B cell (primary cell): ENCODE data around the gene SYMPK. TPM values are rescaled to one million over a fixed set of nuclear protein-coding genes. Genes with fewer than 3 reads are reported as not detected.

ENCODE experiments used
- ATAC-seq: fragments of 200-7000 bp; cut with Tn5 transposase; one replicate; pipeline ENCODE4 v1.10.0; 2021; ENCODE audit warnings: low read depth, mild to moderate bottlenecking, moderate number of reproducible peaks, moderate library complexity
- CTCF ChIA-PET: fragments of 350-600 bp; sonication (Branson Sonifier 250); formaldehyde crosslinking; loops from one replicate; lab custom pipeline; 2021; ENCODE audit warnings: antibody characterized with exemption, inconsistent platforms; lab: Charles Lee
- POLR2A ChIA-PET: fragments of 350-600 bp; sonication (Branson Sonifier 250); formaldehyde crosslinking; loops from one replicate; lab custom pipeline; 2021; ENCODE audit warnings: antibody characterized with exemption; lab: Charles Lee
- DNase-seq: peaks from one replicate; pipeline ENCODE4 v3.0.0; 2013
- H2AFZ ChIP-seq: 2 replicates; pipeline ENCODE4 v1.6.1; 2012; ENCODE audit warnings: mild to moderate bottlenecking, low read depth, low read length; ENCODE audit not compliant: insufficient read depth, poor library complexity, severe bottlenecking
- H3K27ac ChIP-seq, 2 donors: 1 replicate in 1 of 2; 2 replicates in 1 of 2; pipeline ENCODE4 v1.5.1; 2012 to 2013; ENCODE audit warnings: low read length in 2 of 2, mild to moderate bottlenecking in 2 of 2, moderate library complexity in 1 of 2
- H3K27me3 ChIP-seq, 4 experiments: fragments of 200-600 bp in 1 of 4; sonication (generic) in 1 of 4; replicated peaks in 1 of 4; 1 replicate in 2 of 4; 2 replicates in 2 of 4; pipeline versions ENCODE4 v1.6.1 to v1.7.0; 2013 to 2016; ENCODE audit warnings: low read length in 3 of 4, mild to moderate bottlenecking in 2 of 4, mixed read lengths in 1 of 4, moderate library complexity in 1 of 4; ENCODE audit not compliant: insufficient read depth in 4 of 4, control insufficient read depth in 3 of 4; ENCODE audit errors: control extremely low read depth in 1 of 4
- H3K36me3 ChIP-seq, 2 experiments: replicated peaks in 1 of 2; 1 replicate in 1 of 2; 2 replicates in 1 of 2; pipeline versions ENCODE4 v1.6.1 to v1.7.1; 2013; ENCODE audit warnings: low read length in 1 of 2; ENCODE audit not compliant: insufficient read depth in 2 of 2, control insufficient read depth in 1 of 2; ENCODE audit errors: control extremely low read depth in 1 of 2, extremely low read depth in 1 of 2
- H3K4me1 ChIP-seq, 2 donors: fragments of 200-600 bp in 1 of 2; sonication (generic) in 1 of 2; 1 replicate in 1 of 2; 2 replicates in 1 of 2; pipeline versions ENCODE4 v1.5.1 to v1.6.1; 2013 to 2017; ENCODE audit warnings: low read length in 2 of 2; ENCODE audit not compliant: control insufficient read depth in 2 of 2, insufficient read depth in 2 of 2
- H3K4me2 ChIP-seq: replicated peaks from 2 replicates; pipeline ENCODE3; 2012; ENCODE audit warnings: mild to moderate bottlenecking, low read depth, low read length; ENCODE audit not compliant: poor library complexity, severe bottlenecking
- H3K4me3 ChIP-seq, 5 experiments: fragments of 200-600 bp in 1 of 5; sonication (generic) in 1 of 5; 1 replicate in 3 of 5; 2 replicates in 2 of 5; pipeline versions ENCODE4 v1.5.1 to v1.7.0; 2011 to 2016; ENCODE audit warnings: low read length in 4 of 5, mild to moderate bottlenecking in 4 of 5, low read depth in 2 of 5, control low read depth in 1 of 5, moderate library complexity in 1 of 5; ENCODE audit not compliant: insufficient read depth in 1 of 5; ENCODE audit errors: control extremely low read depth in 1 of 5, extremely low read depth in 1 of 5
- H3K79me2 ChIP-seq: fragments of 200-600 bp; sonication (generic); one replicate; pipeline ENCODE4 v1.6.0; 2016; ENCODE audit warnings: low read length; ENCODE audit not compliant: control insufficient read depth, insufficient read depth
- H3K9ac ChIP-seq: fragments of 200-600 bp; sonication (generic); 2 replicates; pipeline ENCODE4 v1.6.1; 2017; ENCODE audit warnings: mild to moderate bottlenecking, low read length, moderate library complexity
- H3K9me3 ChIP-seq, 3 donors: one replicate each; pipeline versions ENCODE4 v1.6.1 to v1.7.1; 2013; ENCODE audit warnings: low read length in 2 of 3; ENCODE audit not compliant: control insufficient read depth in 2 of 3, insufficient read depth in 1 of 3; ENCODE audit errors: control extremely low read depth in 1 of 3
- H4K20me1 ChIP-seq: 2 replicates; pipeline ENCODE4 v1.6.0; 2012; ENCODE audit warnings: mild to moderate bottlenecking, low read length; ENCODE audit not compliant: insufficient read depth, control insufficient read depth, poor library complexity, severe bottlenecking
- H3K27ac Mint-ChIP-seq: one replicate; pipeline ENCODE4 v1.8.0; 2021; ENCODE audit warnings: mixed read lengths
- H3K27me3 Mint-ChIP-seq: one replicate; pipeline ENCODE4 v1.8.0; 2021; ENCODE audit warnings: mixed read lengths
- H3K4me1 Mint-ChIP-seq: one replicate; pipeline ENCODE4 v1.8.0; 2021; ENCODE audit warnings: mixed read lengths
- H3K4me3 Mint-ChIP-seq: one replicate; pipeline ENCODE4 v1.8.0; 2021; ENCODE audit warnings: mixed read lengths
- H3K9me3 Mint-ChIP-seq: one replicate; pipeline ENCODE4 v1.8.0; 2022; ENCODE audit warnings: mixed read lengths; ENCODE audit not compliant: insufficient read depth
- CTCF ChIP-seq: fragments of 200-600 bp; IDR thresholded peaks from one replicate; pipeline ENCODE4 v1.8.0; 2022; ENCODE audit warnings: antibody characterized with exemption, mild to moderate bottlenecking
- EZH2 ChIP-seq: IDR thresholded peaks from 2 replicates; pipeline ENCODE4 v1.6.1; 2012; ENCODE audit warnings: borderline replicate concordance, low read depth, mild to moderate bottlenecking, moderate library complexity, low read length; ENCODE audit not compliant: insufficient read depth, poor library complexity, severe bottlenecking
- WGBS: methylation state at CpG from one replicate; pipeline ENCODE4 v1.1.5; 2013; ENCODE audit warnings: missing lambda C conversion rate; ENCODE audit not compliant: insufficient coverage; 5-methylcytosine and 5-hydroxymethylcytosine counted together
- intact Hi-C: fragments of 100-400 bp; cut with micrococcal nuclease; formaldehyde crosslinking; loops from one replicate; pipeline ENCODE4 v1.10.0; 2022
- polyA plus RNA-seq: library from polyadenylated mRNA; depleted of rRNA; stranded (reverse); fragments of >200 nt; gene quantifications from 2 replicates; pipeline ENCODE4 v1.2.3, GENCODE V29; 2012
- total RNA-seq, 2 donors: library from RNA; stranded (reverse); fragments of 120-200 nt in 1 of 2; gene quantifications; 1 replicate in 1 of 2; 2 replicates in 1 of 2; pipeline versions ENCODE4 v1.2.3 to v1.2.4, GENCODE V29; 2013 to 2022

Gene SYMPK
- total and polyA plus RNA-seq, 2 donors (not counting 1 experiment from before 2014, with no cell fraction given): 119 to 138 TPM

GRCh38 chr19:45879055-45879454 is 16.1 kb upstream of the SYMPK start:
- H3K27ac Mint-ChIP-seq: no peak overlapping the region
- intact Hi-C loops: no loop called here
- H3K36me3 ChIP-seq: no peaks in the 10 kb centered on the region
- peaks cover 38% of the 10 kb centered on the region for H3K27me3 Mint-ChIP-seq
- no peak overlapping the region for H3K4me2 ChIP-seq
- DNase-seq (no peak), ATAC-seq (no peak)
- no peak overlapping the region for H3K4me3 ChIP-seq
- no peaks in the 10 kb centered on the region for H3K9me3 Mint-ChIP-seq
- H4K20me1 ChIP-seq: peaks cover 22% of the 10 kb centered on the region
- ChIA-PET CTCF (interaction anchor here (1.0 kb wide), 1 partner anchor 16 kb away, joined by 3 read pairs; the partner anchor contains the start of gene SYMPK), POLR2A (no interaction called here)
- TF ChIP-seq EZH2: no peak
- no peak for TF ChIP-seq CTCF
- H3K4me1 Mint-ChIP-seq: peaks cover 28% of the 10 kb centered on the region
- 48% methylated on average over 8 of the region's 8 CpGs for WGBS
- no peak overlapping the region for H3K27ac ChIP-seq
- no peak overlapping the region for H2AFZ ChIP-seq
- H3K4me3 Mint-ChIP-seq: no peak overlapping the region
- peaks cover 21 to 29% of the 10 kb centered on the region in 2 donors for H3K4me1 ChIP-seq
- no peak overlapping the region for H3K9ac ChIP-seq
- H3K27me3 ChIP-seq: peaks cover 0 to 36% (median 15%) of the 10 kb centered on the region in 4 experiments
- H3K9me3 ChIP-seq: no peaks in the 10 kb centered on the region
- H3K79me2 ChIP-seq: peaks cover 13% of the 10 kb centered on the region

GRCh38 chr19:45878043-45878794 is 15.3 kb upstream of the SYMPK start:
- H3K4me1 ChIP-seq: peaks cover 16 to 21% of the 10 kb centered on the region in 2 donors
- H3K27ac Mint-ChIP-seq: no peak overlapping the region
- no peaks in the 10 kb centered on the region for H3K9me3 Mint-ChIP-seq
- 74% methylated on average over 11 of the region's 11 CpGs for WGBS
- POLR2A ChIA-PET: interaction anchor here (0.6 kb wide), 1 partner anchor 10 kb away, joined by 10 read pairs; no protein-coding TSS in a partner anchor
- H3K9ac ChIP-seq: no peak overlapping the region
- DNase-seq (no peak), ATAC-seq (no peak)
- H3K4me3 Mint-ChIP-seq: no peak overlapping the region
- H3K4me1 Mint-ChIP-seq: peaks cover 20% of the 10 kb centered on the region
- H3K27ac ChIP-seq: no peak overlapping the region
- peaks cover 41% of the 10 kb centered on the region for H3K27me3 Mint-ChIP-seq
- intact Hi-C loops: no loop called here
- no peaks in the 10 kb centered on the region for H3K36me3 ChIP-seq
- H3K4me3 ChIP-seq: no peak overlapping the region
- CTCF ChIA-PET: no interaction called here
- no peaks in the 10 kb centered on the region for H3K9me3 ChIP-seq
- H3K79me2 ChIP-seq: peaks cover 6% of the 10 kb centered on the region
- H3K4me2 ChIP-seq: no peak overlapping the region
- TF ChIP-seq EZH2 (no peak), CTCF (no peak)
- H2AFZ ChIP-seq: no peak overlapping the region
- H3K27me3 ChIP-seq: peaks cover 0 to 36% (median 15%) of the 10 kb centered on the region in 4 experiments
- H4K20me1 ChIP-seq: peaks cover 17% of the 10 kb centered on the region
